Neutrophil (primary cell): ENCODE data around the gene CPHXL.

Experiments used
- H3K27ac ChIP-seq: fragments of 200-600 bp; sonication (generic); 2 replicates; pipeline ENCODE4 v1.5.1; 2016; ENCODE audit warnings: mild to moderate bottlenecking, moderate library complexity
- H3K27me3 ChIP-seq: fragments of 200-600 bp; sonication (generic); 2 replicates; pipeline ENCODE4 v1.6.0; 2016; ENCODE audit warnings: mild to moderate bottlenecking
- H3K36me3 ChIP-seq: fragments of 200-600 bp; sonication (generic); 2 replicates; pipeline ENCODE4 v1.5.1; 2017
- H3K4me1 ChIP-seq, 2 experiments: fragments of 200-600 bp in 1 of 2; sonication (generic) in 1 of 2; 1 replicate in 1 of 2; 2 replicates in 1 of 2; pipeline versions ENCODE4 v1.5.1 to v1.6.1; 2013 to 2016; ENCODE audit warnings: low read depth in 1 of 2, low read length in 1 of 2, mild to moderate bottlenecking in 1 of 2, moderate library complexity in 1 of 2; ENCODE audit not compliant: control insufficient read depth in 1 of 2, insufficient read depth in 1 of 2
- H3K4me3 ChIP-seq, 2 experiments: fragments of 200-600 bp in 1 of 2; sonication (generic) in 1 of 2; 1 replicate in 1 of 2; 2 replicates in 1 of 2; pipeline ENCODE4 v1.5.1; 2013 to 2016; ENCODE audit warnings: low read depth in 1 of 2, low read length in 1 of 2, mild to moderate bottlenecking in 1 of 2, moderate library complexity in 1 of 2
- H3K9me3 ChIP-seq: fragments of 200-600 bp; sonication (generic); 2 replicates; pipeline ENCODE4 v1.5.1; 2016
- CTCF ChIP-seq: fragments of 200-600 bp; sonication (generic); IDR thresholded peaks from 2 replicates; pipeline ENCODE4 v1.5.1; 2016; ENCODE audit warnings: antibody characterized with exemption

CPHXL gene

DNA sequence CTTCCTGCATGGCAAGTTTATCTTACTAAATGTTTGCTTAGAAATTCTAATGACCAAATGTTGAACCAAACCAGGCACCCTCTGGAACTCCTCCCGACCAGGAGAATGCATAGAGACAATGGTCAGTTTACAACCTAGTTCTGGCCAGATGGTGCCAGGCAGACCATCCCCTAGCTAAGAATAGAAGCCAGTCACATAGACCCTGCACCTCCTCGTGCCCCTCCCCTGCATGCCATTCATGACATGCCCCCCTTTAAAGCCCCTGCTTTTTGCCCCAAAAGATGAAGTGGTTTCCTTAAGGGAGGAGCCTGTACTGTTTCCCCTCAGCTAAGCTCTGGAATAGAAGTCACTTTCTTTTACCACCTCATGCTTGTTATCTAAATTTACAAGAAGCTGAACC, 6.6 kb upstream of the CPHXL start:
- H3K4me3 ChIP-seq = no peak overlapping the region
- no peak for TF ChIP-seq CTCF
- no peaks in the 10 kb centered on the region for H3K9me3 ChIP-seq
- no peaks in the 10 kb centered on the region for H3K27me3 ChIP-seq
- H3K27ac ChIP-seq = no peak overlapping the region
- H3K36me3 ChIP-seq = no peaks in the 10 kb centered on the region
- H3K4me1 ChIP-seq = no peaks in the 10 kb centered on the region

GRCh38 chr16:75727221-75727620, 931 bp upstream of the CPHXL start:
- H3K4me3 ChIP-seq = no peak overlapping the region
- no peak overlapping the region for H3K27ac ChIP-seq
- H3K4me1 ChIP-seq = no peaks in the 10 kb centered on the region
- no peaks in the 10 kb centered on the region for H3K27me3 ChIP-seq
- no peaks in the 10 kb centered on the region for H3K9me3 ChIP-seq
- no peaks in the 10 kb centered on the region for H3K36me3 ChIP-seq
- no peak for TF ChIP-seq CTCF

- Histone ChIP-seq H3K9me3 (no peaks in the 10 kb centered on the region), H3K27ac (no peak overlapping the region), H3K4me1 (no peaks in the 10 kb centered on the region), H3K27me3 (no peaks in the 10 kb centered on the region), H3K4me3 (no peak overlapping the region), H3K36me3 (no peaks in the 10 kb centered on the region)
- TF ChIP-seq CTCF = no peak
Observed at GRCh38 chr16:75718452-75718851, 7.8 kb downstream of the CPHXL start.

GRCh38 chr16:75714661-75715060, 11.6 kb downstream of the CPHXL start:
- TF ChIP-seq CTCF = no peak
- H3K36me3 ChIP-seq = no peaks in the 10 kb centered on the region
- H3K27ac ChIP-seq = no peak overlapping the region
- no peaks in the 10 kb centered on the region for H3K27me3 ChIP-seq
- H3K4me1 ChIP-seq = no peaks in the 10 kb centered on the region
- H3K9me3 ChIP-seq = peaks cover 7% of the 10 kb centered on the region
- H3K4me3 ChIP-seq = no peak overlapping the region

DNA sequence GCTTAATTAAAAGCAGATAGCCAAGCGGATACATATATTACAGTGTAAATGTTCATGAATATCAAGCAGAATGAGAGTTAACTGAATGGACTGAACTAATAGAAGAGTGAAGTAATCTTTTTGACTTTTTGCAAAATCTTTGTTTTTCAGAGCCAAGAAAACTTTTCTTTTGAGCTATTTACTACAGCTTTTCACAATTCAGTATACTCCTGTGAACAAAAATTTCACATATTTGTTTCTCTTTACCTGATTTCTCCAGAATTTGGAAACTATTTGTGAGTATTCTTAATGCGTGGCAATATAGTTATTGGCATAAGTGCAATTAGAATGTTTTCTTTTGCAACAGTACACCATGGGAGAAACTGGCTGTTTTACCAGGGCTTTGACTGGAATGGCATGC, 15.9 kb downstream of the CPHXL start:
- H3K36me3 ChIP-seq = no peaks in the 10 kb centered on the region
- no peak overlapping the region for H3K27ac ChIP-seq
- no peaks in the 10 kb centered on the region for H3K4me1 ChIP-seq
- H3K9me3 ChIP-seq = peaks cover 13% of the 10 kb centered on the region
- no peaks in the 10 kb centered on the region for H3K27me3 ChIP-seq
- no peak overlapping the region for H3K4me3 ChIP-seq
- no peak for TF ChIP-seq CTCF

DNA sequence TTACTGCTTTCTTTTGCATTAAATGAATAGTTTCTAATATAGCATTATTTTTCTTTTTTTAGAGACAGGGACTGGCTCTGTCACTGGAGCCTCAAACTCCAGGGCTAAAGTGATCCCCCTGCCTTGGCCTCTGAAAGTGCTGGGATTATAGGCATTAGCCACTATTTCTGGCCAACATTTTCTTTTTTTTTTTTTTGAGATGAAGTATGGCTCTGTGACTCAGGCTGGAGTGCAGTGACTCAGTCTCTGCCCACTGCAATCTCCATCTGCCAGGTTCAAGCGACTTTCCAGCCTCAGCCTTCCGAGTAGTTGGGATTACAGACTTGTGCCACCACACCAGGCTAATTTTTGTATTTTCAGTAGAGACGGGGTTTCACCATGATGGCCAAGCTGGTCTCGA, 23.0 kb downstream of the CPHXL start:
- no peaks in the 10 kb centered on the region for H3K27me3 ChIP-seq
- no peaks in the 10 kb centered on the region for H3K4me1 ChIP-seq
- no peak overlapping the region for H3K4me3 ChIP-seq
- no peak for TF ChIP-seq CTCF
- no peaks in the 10 kb centered on the region for H3K9me3 ChIP-seq
- no peak overlapping the region for H3K27ac ChIP-seq
- H3K36me3 ChIP-seq = no peaks in the 10 kb centered on the region
